GM12892 (cell line): Measurements from ENCODE around the gene DDX54.

ENCODE experiments used
- DNase-seq: peaks from one replicate; pipeline ENCODE4 v3.0.0; 2011; ENCODE audit not compliant: insufficient read length
- FAIRE-seq: peaks from 2 replicates; lab custom pipeline; 2011; peaks lifted over from hg19 to GRCh38; lab: Jason Lieb, UNC
- POLR2A ChIP-seq: IDR thresholded peaks from 2 replicates; pipeline ENCODE4 v1.6.1; 2011; ENCODE audit warnings: low read depth, low read length, control low read depth
- POLR2AphosphoS5 ChIP-seq: IDR thresholded peaks from 2 replicates; pipeline ENCODE4 v1.6.1; 2011; ENCODE audit warnings: low read depth, low read length, control low read depth
- TAF1 ChIP-seq: IDR thresholded peaks from 2 replicates; pipeline ENCODE4 v1.6.1; 2011; ENCODE audit warnings: low read depth, mild to moderate bottlenecking, control low read depth, low read length, borderline replicate concordance

The DDX54 gene

DNA sequence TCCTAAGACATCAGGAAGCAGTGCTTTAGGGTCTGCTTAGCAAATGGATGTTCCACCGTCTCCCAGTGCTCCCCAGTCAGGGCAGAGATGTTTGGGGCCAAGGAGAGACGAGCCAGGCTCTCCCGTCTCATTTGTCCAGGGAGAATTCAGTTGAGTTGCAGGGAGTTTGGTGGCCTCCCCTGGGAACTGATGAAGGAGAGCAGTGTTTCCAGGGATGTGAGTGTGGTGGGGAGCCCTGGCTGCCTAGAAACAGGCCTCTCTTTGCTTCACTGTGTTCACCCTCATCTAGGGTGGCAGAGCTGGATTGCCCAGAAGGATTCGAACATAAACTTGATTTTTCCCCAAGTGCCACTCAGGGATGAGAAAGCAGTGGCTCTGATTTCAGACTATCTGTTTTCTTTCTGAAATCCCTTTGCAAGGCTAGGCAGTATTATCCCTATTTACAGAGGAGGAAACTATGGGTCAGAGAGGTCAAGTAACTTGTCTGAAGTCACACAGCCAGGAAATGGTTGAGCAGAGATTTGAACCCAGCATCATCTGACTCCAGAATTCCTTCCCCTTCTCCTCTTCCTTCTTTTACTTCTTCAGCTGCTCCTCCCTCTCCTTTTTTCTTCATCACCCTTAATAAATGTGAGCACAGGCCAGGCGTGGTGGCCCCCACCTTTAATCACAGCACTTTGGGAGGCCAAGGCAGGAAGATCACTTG lies 42.6 kb upstream of the DDX54 start:
- DNase-seq (no peak), FAIRE-seq (no peak)
- TF ChIP-seq POLR2A (no peak), POLR2AphosphoS5 (no peak), TAF1 (no peak)

DNA sequence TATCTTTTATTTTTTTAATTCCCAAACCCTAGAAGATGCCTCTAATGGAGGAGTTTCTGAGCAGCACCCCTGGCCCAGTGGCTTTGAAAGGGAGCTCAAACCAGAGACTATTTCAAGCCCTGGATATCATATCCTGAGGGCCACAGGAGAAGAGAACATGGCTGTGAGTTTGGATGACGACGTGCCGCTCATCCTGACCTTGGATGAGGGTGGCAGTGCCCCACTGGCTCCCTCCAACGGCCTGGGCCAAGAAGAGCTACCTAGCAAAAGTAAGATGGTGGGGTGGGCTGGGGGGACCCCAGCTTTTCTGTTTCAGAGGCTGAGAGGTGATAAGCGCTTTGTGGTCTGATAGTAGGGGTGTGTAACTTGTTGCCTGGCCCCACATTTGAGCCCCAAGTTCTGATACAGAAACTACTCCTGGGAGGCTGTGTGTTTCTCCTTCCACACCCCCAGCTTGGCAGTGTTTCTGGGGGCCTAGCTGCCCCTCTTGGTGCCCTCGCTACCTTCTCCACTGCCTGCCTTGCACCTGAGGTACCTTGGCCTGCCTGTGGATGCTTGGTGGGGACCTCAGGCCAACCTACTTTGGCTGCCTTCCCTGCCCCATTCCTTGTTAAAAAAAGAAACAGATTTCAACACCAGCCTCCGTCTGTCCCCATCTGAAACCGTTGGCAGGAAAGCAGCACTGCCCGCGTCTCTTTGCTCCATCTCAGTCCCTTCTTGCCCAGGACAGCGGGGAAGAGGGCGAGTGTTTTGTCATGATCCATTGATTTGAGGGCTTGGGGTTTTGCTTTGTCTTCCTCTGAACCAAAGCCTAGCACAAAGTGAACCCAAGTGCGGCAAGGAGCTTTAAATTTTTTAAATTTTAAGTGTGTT lies 41.7 kb upstream of the DDX54 start:
- TF ChIP-seq POLR2A (no peak), TAF1 (no peak), POLR2AphosphoS5 (no peak)
- DNase-seq (no peak), FAIRE-seq (no peak)

DNA sequence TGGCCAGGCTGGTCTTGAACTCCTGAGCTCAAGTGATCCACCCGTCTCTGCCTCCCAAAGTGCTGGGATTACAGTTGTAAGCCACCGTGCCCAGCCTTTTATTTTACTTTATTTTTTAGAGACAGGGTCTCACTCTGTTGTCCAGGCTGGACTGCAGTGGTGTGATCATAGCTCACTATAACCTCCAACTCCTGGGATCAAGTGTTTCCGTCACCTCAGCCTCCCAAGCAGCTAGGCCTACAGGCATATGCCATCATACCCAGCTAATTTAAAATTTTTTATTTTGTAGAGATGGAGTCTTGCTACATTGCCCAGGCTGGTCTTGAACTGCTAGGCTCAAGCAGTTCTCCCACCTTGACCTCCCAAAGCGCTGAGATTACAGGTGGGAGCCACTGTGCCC lies 39.7 kb upstream of the DDX54 start:
- FAIRE-seq (no peak), DNase-seq (no peak)
- TF ChIP-seq POLR2AphosphoS5 (no peak), TAF1 (no peak), POLR2A (no peak)

- FAIRE-seq = peak; percentile 40
- DNase-seq = no peak
- peak; percentile 25; the same call in 1 of the 2 replicates for TF ChIP-seq POLR2A
- no peak for TF ChIP-seq TAF1
Measured at GRCh38 chr12:113222730-113223531, 37.7 kb upstream of the DDX54 start.

DNA sequence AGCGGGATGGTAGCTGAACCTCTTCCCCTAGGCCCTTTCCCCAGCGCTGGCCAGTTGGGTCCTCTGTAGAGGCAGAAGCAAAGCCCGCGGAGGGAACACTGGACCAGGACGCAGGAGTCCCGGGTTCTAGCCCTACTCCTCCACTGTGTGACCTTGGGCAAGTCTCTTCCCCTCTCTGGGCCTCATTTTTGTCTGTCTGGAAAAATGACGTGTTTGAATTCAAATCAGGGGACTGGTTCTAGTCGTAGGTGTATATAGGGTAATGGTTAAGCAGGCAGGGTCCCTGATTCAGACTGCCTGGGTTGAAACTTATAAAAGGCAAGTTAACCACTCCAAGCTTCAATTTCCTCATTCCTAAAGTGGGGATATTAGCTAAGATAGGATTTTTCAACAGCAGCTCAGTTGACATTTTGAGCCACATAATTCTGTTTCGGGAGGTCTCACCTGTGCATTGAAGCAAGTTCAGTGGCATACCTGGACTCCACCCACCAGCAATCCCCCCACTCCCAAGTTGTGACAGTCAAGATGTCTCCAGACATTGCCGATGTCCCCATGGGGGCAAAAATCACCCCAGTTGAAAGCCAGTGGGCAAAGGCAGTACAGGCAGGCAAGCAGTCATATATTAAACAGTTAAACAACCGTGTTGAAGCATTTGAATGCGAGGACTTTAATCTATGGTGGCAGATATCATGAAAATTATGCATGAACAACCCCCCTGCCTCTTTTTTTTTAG lies 36.9 kb upstream of the DDX54 start:
- TF ChIP-seq POLR2A = no peak; the same call in 1 of the 2 replicates
- no peak for TF ChIP-seq TAF1
- no peak; the same call in none of the 2 replicates for TF ChIP-seq POLR2AphosphoS5
- FAIRE-seq (peak; percentile 40), DNase-seq (no peak)

GRCh38 chr12:113221181-113221996 lies 36.1 kb upstream of the DDX54 start, which contains the start of gene TPCN1:
TSS of gene TPCN1 (plus strand) at chr12:113221464. CDS start at chr12:113226853, 5,389 bp downstream.
- FAIRE-seq (peak; percentile 98), DNase-seq (peak; percentile 90)
- TF ChIP-seq TAF1 (peak; percentile 91; the same call in 1 of the 2 replicates), POLR2A (peak; percentile 97), POLR2AphosphoS5 (peak; percentile 95)

DNA sequence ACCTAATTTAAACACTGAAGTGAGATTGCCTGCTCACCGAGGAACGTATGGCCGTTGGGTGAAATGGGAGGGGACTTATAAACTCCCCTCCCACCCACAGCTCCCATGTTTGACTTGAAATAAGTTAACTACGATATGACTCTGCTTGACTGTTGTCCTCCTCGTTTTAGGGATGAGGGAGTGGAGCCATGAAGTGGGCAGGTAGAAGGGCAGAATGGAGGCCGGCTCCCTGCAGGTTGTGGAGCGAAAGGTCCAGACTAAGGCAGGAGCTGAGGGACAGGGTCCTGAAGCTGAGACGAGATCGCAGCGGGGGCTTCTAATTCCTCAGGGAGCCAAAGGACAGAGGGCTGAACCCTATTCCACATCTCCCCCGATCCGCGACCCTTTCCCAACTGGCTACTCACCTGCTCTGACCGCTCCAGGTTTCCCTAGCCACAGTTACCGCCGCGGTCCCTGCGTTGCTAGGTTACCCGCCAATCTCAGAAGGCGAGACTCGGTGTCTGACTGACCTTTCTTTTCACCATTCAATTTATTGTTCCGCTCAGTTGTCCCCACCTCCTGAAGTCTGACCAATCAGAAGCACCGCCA lies 35.4 kb upstream of the DDX54 start:
- FAIRE-seq (no peak), DNase-seq (no peak)
- TF ChIP-seq TAF1 (no peak), POLR2A (no peak), POLR2AphosphoS5 (no peak)

DNA sequence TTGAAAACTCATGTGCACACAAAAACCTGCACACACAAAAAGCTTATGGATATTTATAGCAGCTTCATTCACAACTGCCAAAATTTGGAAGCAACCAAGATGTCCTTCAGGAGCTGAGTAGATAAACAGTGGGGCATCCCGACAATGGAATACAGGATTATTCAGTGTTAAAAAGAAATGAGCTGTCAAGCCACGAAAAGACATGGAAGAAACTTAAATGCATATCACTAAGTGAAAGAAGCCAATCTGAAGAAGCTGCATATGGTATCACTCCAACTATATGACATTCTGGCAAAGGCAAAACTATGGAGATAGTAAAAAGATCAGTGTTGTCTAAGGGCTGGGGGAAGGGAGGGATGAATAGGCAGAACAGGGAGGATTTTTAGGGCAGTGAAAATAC lies 30.7 kb upstream of the DDX54 start:
- TF ChIP-seq TAF1 = no peak
- DNase-seq = no peak
- no peak for FAIRE-seq

DNA sequence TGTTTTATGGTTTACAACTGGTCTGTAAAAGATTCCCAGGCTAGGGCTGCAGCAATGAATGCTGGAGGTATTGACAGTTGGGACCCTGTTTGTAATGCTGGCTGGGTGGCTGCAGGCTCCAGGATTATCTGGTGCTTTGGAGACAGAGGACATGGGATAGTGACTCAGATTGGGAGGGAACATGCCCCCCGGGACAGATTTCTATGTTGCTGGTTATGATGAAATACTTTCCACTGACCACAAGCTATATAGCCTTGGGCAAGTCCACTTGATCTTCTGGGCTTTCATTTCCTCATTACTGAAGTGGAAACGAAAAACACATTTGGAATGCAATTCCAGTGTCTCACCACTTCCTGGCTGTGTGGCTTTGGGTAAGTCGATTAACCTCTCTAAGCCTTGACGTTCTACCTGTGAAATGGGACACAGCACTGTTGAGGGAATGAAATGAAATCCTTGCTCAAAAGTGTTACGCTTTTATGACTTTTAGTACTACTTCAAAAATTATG lies 29.7 kb upstream of the DDX54 start:
- FAIRE-seq (peak; percentile 81), DNase-seq (no peak)
- TF ChIP-seq POLR2A = no peak
- no peak for TF ChIP-seq TAF1
- TF ChIP-seq POLR2AphosphoS5 = no peak
